Heart left ventricle (tissue), 13 donors: Measurements from ENCODE around the gene PCDHGC4.

Source experiments
- POLR2A ChIP-seq, 2 donors: fragments of 450-650 bp; IDR thresholded peaks; one replicate each; pipeline ENCODE4 v1.6.1; 2017; ENCODE audit warnings: antibody characterized with exemption in 2 of 2, mild to moderate bottlenecking in 2 of 2, moderate library complexity in 2 of 2
- TF ChIP-seq, protein P1 (sequence below), 12 donors: fragments of 200-600 bp; sonication (generic) in 4 of 12; IDR thresholded peaks; one replicate each; pipeline versions ENCODE4 v1.5.0 to v1.8.0; 2018 to 2022; ENCODE audit warnings: antibody characterized with exemption in 12 of 12, mild to moderate bottlenecking in 5 of 12
- donor health status: ischemic (EF 13 %, LVEDD 7.1; RV severe dilation, severe dysfunction).
- donor health status: DM: no; HTN: yes; CAD: no.
- donor health status: DM: no; HTN: no; CAD: no.
- donor health status: ischemic (EF 25% LVEDD 6.9; RV normal size, moderate dysfunction).
- donor health status: ischemic (EF 25% LVEDD 5.7; RV mildly dilated, moderate dysfunction).
- donor health status: ischemic (EF 35%, LVEDD 5.7; RV mildly dilated, moderate dysfunction).
- donor health status: nonischemic (EF 11% LVEDD 7.7; RV severe dilation, severe dysfunction).
- donor health status: DM: yes; HTN: yes; CAD: no.
- donor health status: PGD.
- donor health status: ischemic (EF 29% LVEDD 5.4; RV normal size, mild dysfunction).
- donor health status: nonischemic (EF 23%, LVEDD 6.1; RV moderate dilation, normal function).

DNA sequence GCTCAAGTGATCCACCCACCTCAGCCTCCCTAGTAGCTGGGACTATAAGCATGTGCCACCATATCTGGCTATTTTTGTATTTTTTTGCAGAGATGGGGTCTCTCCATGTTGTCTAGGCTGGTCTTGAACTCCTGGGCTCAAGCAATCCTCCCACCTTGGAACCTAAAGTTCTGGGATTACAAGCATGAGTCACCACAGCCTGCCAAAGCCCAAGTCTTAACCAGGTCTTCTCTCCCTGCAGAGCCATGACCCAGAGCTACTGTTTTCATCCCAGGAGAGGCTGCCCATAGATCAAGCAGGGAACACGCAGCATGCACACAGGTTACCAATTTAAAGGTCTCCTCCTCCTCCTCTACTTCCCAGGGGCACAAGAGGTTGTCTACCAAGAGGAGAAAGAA is 33.8 kb downstream of the PCDHGC4 start:
- TF ChIP-seq, protein P1, sequence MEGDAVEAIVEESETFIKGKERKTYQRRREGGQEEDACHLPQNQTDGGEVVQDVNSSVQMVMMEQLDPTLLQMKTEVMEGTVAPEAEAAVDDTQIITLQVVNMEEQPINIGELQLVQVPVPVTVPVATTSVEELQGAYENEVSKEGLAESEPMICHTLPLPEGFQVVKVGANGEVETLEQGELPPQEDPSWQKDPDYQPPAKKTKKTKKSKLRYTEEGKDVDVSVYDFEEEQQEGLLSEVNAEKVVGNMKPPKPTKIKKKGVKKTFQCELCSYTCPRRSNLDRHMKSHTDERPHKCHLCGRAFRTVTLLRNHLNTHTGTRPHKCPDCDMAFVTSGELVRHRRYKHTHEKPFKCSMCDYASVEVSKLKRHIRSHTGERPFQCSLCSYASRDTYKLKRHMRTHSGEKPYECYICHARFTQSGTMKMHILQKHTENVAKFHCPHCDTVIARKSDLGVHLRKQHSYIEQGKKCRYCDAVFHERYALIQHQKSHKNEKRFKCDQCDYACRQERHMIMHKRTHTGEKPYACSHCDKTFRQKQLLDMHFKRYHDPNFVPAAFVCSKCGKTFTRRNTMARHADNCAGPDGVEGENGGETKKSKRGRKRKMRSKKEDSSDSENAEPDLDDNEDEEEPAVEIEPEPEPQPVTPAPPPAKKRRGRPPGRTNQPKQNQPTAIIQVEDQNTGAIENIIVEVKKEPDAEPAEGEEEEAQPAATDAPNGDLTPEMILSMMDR (IDR thresholded peaks at IDR 0.05) = no peak
- no peak for TF ChIP-seq POLR2A (IDR thresholded peaks at IDR 0.05)
